ENCODE results near the gene CFAP54.

- TF ChIP-seq CTCF (IDR thresholded peaks at IDR 0.05): peak; percentile 78
- no peak for TF ChIP-seq POLR2AphosphoS5 (IDR thresholded peaks at IDR 0.05; ENCODE audit: low read depth, low read length)
- TF ChIP-seq CHD2 (IDR thresholded peaks at IDR 0.05; ENCODE audit: low read length, partially characterized antibody): no peak
- TF ChIP-seq EP300 (IDR thresholded peaks at IDR 0.05; ENCODE audit: borderline replicate concordance in 1 of 2, low read depth in 1 of 2, low read length in 1 of 2): no peak
- no peak for TF ChIP-seq EZH2phosphoT487 (IDR thresholded peaks at IDR 0.05; ENCODE audit: borderline replicate concordance, low read depth)
- TF ChIP-seq TEAD4 (IDR thresholded peaks at IDR 0.05; ENCODE audit: borderline replicate concordance, insufficient read depth): no peak
- no peak for TF ChIP-seq GABPA (IDR thresholded peaks at IDR 0.05; ENCODE audit: low read depth)
- TF ChIP-seq SMC3 (IDR thresholded peaks at IDR 0.05; ENCODE audit: low read depth, low read length): peak; percentile 78
- no peak for TF ChIP-seq FOXJ3 (CRISPR knock-in tag; IDR thresholded peaks at IDR 0.05)
- no peak for TF ChIP-seq USF2 (IDR thresholded peaks at IDR 0.05; ENCODE audit: borderline replicate concordance, low read depth, low read length)
- TF ChIP-seq ZBTB33 (IDR thresholded peaks at IDR 0.05; ENCODE audit: borderline replicate concordance, low read depth): no peak
- TF ChIP-seq RAD21 (IDR thresholded peaks at IDR 0.05; ENCODE audit: low read length): peak; percentile 93
These were observed 27.4 kb downstream of the CFAP54 start for GRCh38 chr12:96516472-96517430.
